H9 (cell line): Measurements from ENCODE around the gene CDH4. TPM values are rescaled to one million over a fixed set of nuclear protein-coding genes. Genes with fewer than 3 reads are reported as not detected.

Source experiments
- DNase-seq: peaks from one replicate; pipeline ENCODE4 v3.0.0-alpha.2; 2017
- H2AFZ ChIP-seq: one replicate; pipeline ENCODE4 v1.6.1; 2013; ENCODE audit warnings: mild to moderate bottlenecking, low read length, control low read depth, moderate library complexity
- H2AK5ac ChIP-seq: 2 replicates; pipeline ENCODE4 v1.6.1; 2013; ENCODE audit warnings: low read length, control low read depth, mixed read lengths; ENCODE audit not compliant: insufficient read length
- H2BK120ac ChIP-seq: one replicate; pipeline ENCODE4 v1.6.1; 2013; ENCODE audit warnings: low read depth, mild to moderate bottlenecking, low read length, control low read depth, inconsistent platforms; ENCODE audit not compliant: poor library complexity, severe bottlenecking
- H2BK12ac ChIP-seq: 2 replicates; pipeline ENCODE4 v1.6.1; 2013; ENCODE audit warnings: low read length, control low read depth, mixed read lengths, low read depth; ENCODE audit not compliant: insufficient read length
- H2BK15ac ChIP-seq: 2 replicates; pipeline ENCODE4 v1.6.1; 2013; ENCODE audit warnings: low read depth, low read length, control low read depth
- H2BK20ac ChIP-seq: one replicate; pipeline ENCODE4 v1.6.1; 2013; ENCODE audit warnings: low read depth, mild to moderate bottlenecking, low read length, control low read depth, inconsistent platforms; ENCODE audit not compliant: poor library complexity, severe bottlenecking
- H2BK5ac ChIP-seq: 2 replicates; pipeline ENCODE4 v1.6.1; 2013; ENCODE audit warnings: low read length, control low read depth, mixed read lengths; ENCODE audit not compliant: insufficient read length
- H3K14ac ChIP-seq: 2 replicates; pipeline ENCODE4 v1.6.1; 2013; ENCODE audit warnings: low read length, control low read depth; ENCODE audit not compliant: insufficient read depth
- H3K18ac ChIP-seq: 2 replicates; pipeline ENCODE4 v1.6.1; 2013; ENCODE audit warnings: low read depth, mild to moderate bottlenecking, mixed read lengths, low read length, control low read depth; ENCODE audit not compliant: insufficient read length
- H3K23ac ChIP-seq: 2 replicates; pipeline ENCODE4 v1.6.1; 2013; ENCODE audit warnings: low read length, control low read depth, mixed read lengths, low read depth; ENCODE audit not compliant: insufficient read length
- H3K23me2 ChIP-seq: 2 replicates; pipeline ENCODE4 v1.6.1; 2013; ENCODE audit warnings: low read depth, mild to moderate bottlenecking, mixed read lengths, low read length, control low read depth; ENCODE audit not compliant: insufficient read length, poor library complexity, severe bottlenecking
- H3K27ac ChIP-seq: 2 replicates; pipeline ENCODE4 v1.5.1; 2013; ENCODE audit warnings: low read length, control low read depth, mixed read lengths, low read depth; ENCODE audit not compliant: insufficient read length
- H3K27me3 ChIP-seq: 2 replicates; pipeline ENCODE4 v1.6.1; 2013; ENCODE audit warnings: low read length, control low read depth, inconsistent platforms; ENCODE audit not compliant: insufficient read depth
- H3K4ac ChIP-seq: 2 replicates; pipeline ENCODE4 v1.6.1; 2013; ENCODE audit warnings: low read depth, mild to moderate bottlenecking, control low read depth, inconsistent platforms, low read length, moderate library complexity
- H3K4me1 ChIP-seq: 2 replicates; pipeline ENCODE4 v1.6.1; 2013; ENCODE audit warnings: low read length, control low read depth, inconsistent platforms; ENCODE audit not compliant: insufficient read depth
- H3K4me2 ChIP-seq: 2 replicates; pipeline ENCODE4 v1.6.1; 2013; ENCODE audit warnings: low read length, control low read depth, mixed read lengths; ENCODE audit not compliant: insufficient read length, insufficient read depth
- H3K56ac ChIP-seq: 2 replicates; pipeline ENCODE4 v1.6.1; 2013; ENCODE audit warnings: low read depth, mild to moderate bottlenecking, mixed read lengths, low read length, control low read depth; ENCODE audit not compliant: insufficient read length
- H3K79me1 ChIP-seq: 2 replicates; pipeline ENCODE4 v1.6.1; 2013; ENCODE audit warnings: low read depth, mild to moderate bottlenecking, moderate library complexity, low read length, control low read depth, inconsistent platforms; ENCODE audit not compliant: insufficient read depth, poor library complexity, severe bottlenecking
- H3K79me2 ChIP-seq: 2 replicates; pipeline ENCODE4 v1.6.1; 2013; ENCODE audit warnings: low read length, control low read depth, inconsistent platforms; ENCODE audit not compliant: insufficient read depth
- H3K9ac ChIP-seq: 2 replicates; pipeline ENCODE4 v1.6.1; 2013; ENCODE audit warnings: low read length, control low read depth, mixed read lengths; ENCODE audit not compliant: insufficient read length; ENCODE audit errors: extremely low read depth
- H3K9me3 ChIP-seq: one replicate; pipeline ENCODE4 v1.6.1; 2013; ENCODE audit warnings: low read depth, low read length, inconsistent platforms; ENCODE audit not compliant: control insufficient read depth
- H3T11ph ChIP-seq: one replicate; pipeline ENCODE4 v1.6.1; 2013; ENCODE audit warnings: mild to moderate bottlenecking, low read length, control low read depth, inconsistent platforms
- H4K20me1 ChIP-seq: one replicate; pipeline ENCODE4 v1.6.1; 2013; ENCODE audit not compliant: control insufficient read depth, insufficient read length, insufficient read depth
- H4K5ac ChIP-seq: 2 replicates; pipeline ENCODE4 v1.6.1; 2013; ENCODE audit warnings: low read depth, mild to moderate bottlenecking, mixed read lengths, low read length, control low read depth; ENCODE audit not compliant: insufficient read length
- H4K8ac ChIP-seq: replicated peaks from 2 replicates; pipeline ENCODE4 v1.6.1; 2013; ENCODE audit warnings: low read length, control low read depth, mixed read lengths, low read depth; ENCODE audit not compliant: insufficient read length
- H4K91ac ChIP-seq: 2 replicates; pipeline ENCODE4 v1.6.1; 2013; ENCODE audit warnings: low read depth, mild to moderate bottlenecking, moderate library complexity, mixed read lengths, low read length, control low read depth; ENCODE audit not compliant: insufficient read length
- H3K27ac Mint-ChIP-seq, 3 experiments: 2 replicates in 2 of 3; 3 replicates in 1 of 3; pipeline ENCODE4 v1.8.0; 2020 to 2021; ENCODE audit warnings: mixed read lengths in 3 of 3, mild to moderate bottlenecking in 1 of 3, moderate library complexity in 1 of 3
- H3K27me3 Mint-ChIP-seq: 2 replicates; pipeline ENCODE4 v1.8.0; 2021; ENCODE audit warnings: low read depth, mild to moderate bottlenecking, moderate library complexity, mixed read lengths
- H3K36me3 Mint-ChIP-seq, 3 experiments: 2 replicates in 2 of 3; 3 replicates in 1 of 3; pipeline ENCODE4 v1.8.0; 2020 to 2021; ENCODE audit warnings: low read depth in 3 of 3, mixed read lengths in 3 of 3; ENCODE audit not compliant: insufficient read depth in 1 of 3
- H3K4me1 Mint-ChIP-seq, 2 experiments: 2 replicates each; pipeline ENCODE4 v1.8.0; 2020; ENCODE audit warnings: mixed read lengths in 2 of 2
- H3K4me3 Mint-ChIP-seq, 2 experiments: 2 replicates in 1 of 2; 3 replicates in 1 of 2; pipeline ENCODE4 v1.8.0; 2020 to 2021; ENCODE audit warnings: mild to moderate bottlenecking in 2 of 2, mixed read lengths in 2 of 2, moderate library complexity in 1 of 2
- H3K9me3 Mint-ChIP-seq, 2 experiments: 2 replicates in 1 of 2; 3 replicates in 1 of 2; pipeline ENCODE4 v1.8.0; 2020; ENCODE audit warnings: mild to moderate bottlenecking in 2 of 2, mixed read lengths in 2 of 2, moderate library complexity in 1 of 2
- WGBS: extraction: QIAGEN DNeasy Blood & Tissue Kit; methylation state at CpG from one replicate; pipeline ENCODE4 v1.1.7; 2013; ENCODE audit warnings: missing lambda C conversion rate, low lambda C conversion rate, mixed read lengths; ENCODE audit not compliant: insufficient read length; ENCODE audit errors: extremely low coverage; 5-methylcytosine and 5-hydroxymethylcytosine counted together
- total RNA-seq: library from RNA; stranded (reverse); gene quantifications from 2 replicates; pipeline ENCODE4 v1.2.1, GENCODE V29; 2021
- TF ChIP-seq, protein P1 (sequence below): fragments of 200-600 bp; sonication (generic); conservative IDR thresholded peaks from 3 replicates; pipeline ENCODE4 v1.8.0; 2021; ENCODE audit warnings: antibody characterized with exemption, mild to moderate bottlenecking

CDH4 gene
- total RNA-seq, 1 experiment from 2014 or later = 3.0 TPM

DNA sequence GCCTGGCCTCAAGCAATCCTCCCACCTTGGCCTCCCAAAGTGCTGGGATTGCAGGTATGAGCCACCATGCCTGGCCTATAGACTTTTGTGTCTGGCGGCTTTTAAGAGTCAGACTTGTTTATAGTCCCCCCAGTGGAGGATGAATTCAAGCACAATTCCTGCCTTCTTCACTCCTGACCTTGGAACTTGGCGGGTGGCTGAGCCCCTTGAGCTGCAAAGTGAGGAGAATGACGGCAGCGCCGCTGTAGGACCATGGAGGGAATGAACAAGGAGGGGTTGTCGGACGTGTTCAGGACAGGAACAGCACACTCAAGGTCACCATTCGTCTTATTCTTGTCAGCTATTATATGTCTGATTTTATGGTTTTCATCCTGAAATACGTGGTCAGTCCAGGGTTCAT is 265.4 kb downstream of the CDH4 start:
- Histone ChIP-seq H3K27ac (no peak overlapping the region), H2BK12ac (no peak overlapping the region), H3T11ph (no peak overlapping the region), H3K4me2 (no peak overlapping the region), H2BK20ac (no peak overlapping the region), H3K23me2 (no peaks in the 10 kb centered on the region), H2AFZ (no peak overlapping the region), H2BK120ac (no peak overlapping the region), H3K14ac (no peak overlapping the region), H2AK5ac (no peak overlapping the region), H4K8ac (no peak overlapping the region), H3K9ac (no peak overlapping the region), H4K91ac (no peak overlapping the region), H3K79me2 (no peaks in the 10 kb centered on the region), H4K20me1 (no peaks in the 10 kb centered on the region), H2BK5ac (no peak overlapping the region), H4K5ac (no peak overlapping the region), H3K56ac (no peak overlapping the region), H3K18ac (no peak overlapping the region), H3K4ac (no peak overlapping the region), H3K79me1 (no peaks in the 10 kb centered on the region), H3K27me3 (no peaks in the 10 kb centered on the region; the same call in 1 of the 2 replicates), H2BK15ac (no peak overlapping the region), H3K4me1 (peaks cover 7% of the 10 kb centered on the region; the same call in 1 of the 2 replicates), H3K23ac (no peak overlapping the region), H3K9me3 (no peaks in the 10 kb centered on the region)
- TF ChIP-seq, protein P1, sequence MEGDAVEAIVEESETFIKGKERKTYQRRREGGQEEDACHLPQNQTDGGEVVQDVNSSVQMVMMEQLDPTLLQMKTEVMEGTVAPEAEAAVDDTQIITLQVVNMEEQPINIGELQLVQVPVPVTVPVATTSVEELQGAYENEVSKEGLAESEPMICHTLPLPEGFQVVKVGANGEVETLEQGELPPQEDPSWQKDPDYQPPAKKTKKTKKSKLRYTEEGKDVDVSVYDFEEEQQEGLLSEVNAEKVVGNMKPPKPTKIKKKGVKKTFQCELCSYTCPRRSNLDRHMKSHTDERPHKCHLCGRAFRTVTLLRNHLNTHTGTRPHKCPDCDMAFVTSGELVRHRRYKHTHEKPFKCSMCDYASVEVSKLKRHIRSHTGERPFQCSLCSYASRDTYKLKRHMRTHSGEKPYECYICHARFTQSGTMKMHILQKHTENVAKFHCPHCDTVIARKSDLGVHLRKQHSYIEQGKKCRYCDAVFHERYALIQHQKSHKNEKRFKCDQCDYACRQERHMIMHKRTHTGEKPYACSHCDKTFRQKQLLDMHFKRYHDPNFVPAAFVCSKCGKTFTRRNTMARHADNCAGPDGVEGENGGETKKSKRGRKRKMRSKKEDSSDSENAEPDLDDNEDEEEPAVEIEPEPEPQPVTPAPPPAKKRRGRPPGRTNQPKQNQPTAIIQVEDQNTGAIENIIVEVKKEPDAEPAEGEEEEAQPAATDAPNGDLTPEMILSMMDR = no peak
- Mint-ChIP-seq H3K27me3 (peaks cover 26% of the 10 kb centered on the region), H3K4me3 (no peak overlapping the region), H3K4me1 (peaks cover 35 to 38% of the 10 kb centered on the region in 2 experiments), H3K27ac (no peak overlapping the region; a peak in 1 of 7 replicates), H3K9me3 (no peaks in the 10 kb centered on the region; a peak in 1 of 5 replicates), H3K36me3 (no peaks in the 10 kb centered on the region; a peak in 2 of 7 replicates)
- no peak for DNase-seq
- WGBS = no CpG with 5 or more reads among the region's 9 CpGs
